ENCODE measurements around the gene AGFG1. TPM values are rescaled to one million over a fixed set of nuclear protein-coding genes. Genes with fewer than 3 reads are reported as not detected.

Gene AGFG1
- total RNA-seq, 1 donor from 2014 or later = 84.1 TPM

GRCh38 chr2:227524665-227525064 is 52.7 kb downstream of the AGFG1 start:
- Mint-ChIP-seq H3K9me3 (ENCODE audit: unreplicated experiment) (no peaks in the 10 kb centered on the region), H3K36me3 (ENCODE audit: low read depth, unreplicated experiment) (peaks cover 7% of the 10 kb centered on the region), H3K27ac (ENCODE audit: unreplicated experiment) (no peak overlapping the region), H3K27me3 (ENCODE audit: low read depth, unreplicated experiment) (no peaks in the 10 kb centered on the region), H3K4me3 (ENCODE audit: unreplicated experiment) (no peak overlapping the region), H3K4me1 (ENCODE audit: low read depth, unreplicated experiment) (peaks cover 6% of the 10 kb centered on the region)
- Histone ChIP-seq H3K27ac (ENCODE audit: low read depth, low read length) (no peak overlapping the region), H3K9ac (ENCODE audit: low read length) (no peak overlapping the region), H3K9me3 (ENCODE audit: insufficient read depth, low read depth, low read length) (no peaks in the 10 kb centered on the region), H3K79me2 (ENCODE audit: insufficient read depth, low read length) (peaks cover 68% of the 10 kb centered on the region), H4K20me1 (ENCODE audit: insufficient read depth, low read length) (peaks cover 28% of the 10 kb centered on the region), H3K4me1 (ENCODE audit: insufficient read depth, low read length) (no peaks in the 10 kb centered on the region), H3K4me2 (ENCODE audit: low read length) (no peak overlapping the region), H2AFZ (ENCODE audit: low read depth, low read length) (no peak overlapping the region), H3K27me3 (ENCODE audit: insufficient read depth, low read length) (no peaks in the 10 kb centered on the region), H3K4me3 (ENCODE audit: insufficient read depth, low read depth, low read length) (no peak overlapping the region), H3K36me3 (ENCODE audit: insufficient read depth, low read length) (peaks cover 30% of the 10 kb centered on the region)
- peak; percentile 58 for FAIRE-seq
- DNase-seq (ENCODE audit: low read depth) = no peak
- no peak for TF ChIP-seq CTCF (IDR thresholded peaks at IDR 0.05; ENCODE audit: insufficient read depth, low read depth, low read length)
- no peak for TF ChIP-seq EZH2 (IDR thresholded peaks at IDR 0.05; ENCODE audit: insufficient read depth, low read length)

- H3K27me3 ChIP-seq (ENCODE audit: insufficient read depth, low read length) = no peaks in the 10 kb centered on the region
- H3K9ac ChIP-seq (ENCODE audit: low read length) = no peak overlapping the region
- no peak overlapping the region for H3K4me2 ChIP-seq (ENCODE audit: low read length)
- no peak overlapping the region for H3K4me3 ChIP-seq (ENCODE audit: insufficient read depth, low read depth, low read length)
- Mint-ChIP-seq H3K9me3 (ENCODE audit: unreplicated experiment) (no peaks in the 10 kb centered on the region), H3K4me3 (ENCODE audit: unreplicated experiment) (no peak overlapping the region), H3K27ac (ENCODE audit: unreplicated experiment) (no peak overlapping the region), H3K36me3 (ENCODE audit: low read depth, unreplicated experiment) (peaks cover 5% of the 10 kb centered on the region), H3K4me1 (ENCODE audit: low read depth, unreplicated experiment) (peaks cover 3% of the 10 kb centered on the region), H3K27me3 (ENCODE audit: low read depth, unreplicated experiment) (no peaks in the 10 kb centered on the region)
- H3K36me3 ChIP-seq (ENCODE audit: insufficient read depth, low read length) = peaks cover 27% of the 10 kb centered on the region
- no peak for DNase-seq (ENCODE audit: low read depth)
- peaks cover 13% of the 10 kb centered on the region for H4K20me1 ChIP-seq (ENCODE audit: insufficient read depth, low read length)
- H3K79me2 ChIP-seq (ENCODE audit: insufficient read depth, low read length) = peaks cover 47% of the 10 kb centered on the region
- no peaks in the 10 kb centered on the region for H3K9me3 ChIP-seq (ENCODE audit: insufficient read depth, low read depth, low read length)
- no peaks in the 10 kb centered on the region for H3K4me1 ChIP-seq (ENCODE audit: insufficient read depth, low read length)
- FAIRE-seq = peak; percentile 34
- H3K27ac ChIP-seq (ENCODE audit: low read depth, low read length) = no peak overlapping the region
- TF ChIP-seq EZH2 (IDR thresholded peaks at IDR 0.05; ENCODE audit: insufficient read depth, low read length) = no peak
- no peak for TF ChIP-seq CTCF (IDR thresholded peaks at IDR 0.05; ENCODE audit: insufficient read depth, low read depth, low read length)
- H2AFZ ChIP-seq (ENCODE audit: low read depth, low read length) = no peak overlapping the region
These were observed 55.4 kb downstream of the AGFG1 start for GRCh38 chr2:227527351-227527750.

GRCh38 chr2:227528803-227529202 is 56.8 kb downstream of the AGFG1 start:
- Mint-ChIP-seq H3K9me3 (ENCODE audit: unreplicated experiment) (no peaks in the 10 kb centered on the region), H3K36me3 (ENCODE audit: low read depth, unreplicated experiment) (peaks cover 3% of the 10 kb centered on the region), H3K4me1 (ENCODE audit: low read depth, unreplicated experiment) (peaks cover 3% of the 10 kb centered on the region), H3K27me3 (ENCODE audit: low read depth, unreplicated experiment) (no peaks in the 10 kb centered on the region), H3K27ac (ENCODE audit: unreplicated experiment) (no peak overlapping the region), H3K4me3 (ENCODE audit: unreplicated experiment) (no peak overlapping the region)
- DNase-seq (ENCODE audit: low read depth) (no peak), FAIRE-seq (no peak)
- Histone ChIP-seq H2AFZ (ENCODE audit: low read depth, low read length) (no peak overlapping the region), H3K9me3 (ENCODE audit: insufficient read depth, low read depth, low read length) (no peaks in the 10 kb centered on the region), H4K20me1 (ENCODE audit: insufficient read depth, low read length) (peaks cover 6% of the 10 kb centered on the region), H3K4me3 (ENCODE audit: insufficient read depth, low read depth, low read length) (no peak overlapping the region), H3K4me1 (ENCODE audit: insufficient read depth, low read length) (no peaks in the 10 kb centered on the region), H3K27ac (ENCODE audit: low read depth, low read length) (no peak overlapping the region), H3K9ac (ENCODE audit: low read length) (no peak overlapping the region), H3K4me2 (ENCODE audit: low read length) (no peak overlapping the region), H3K36me3 (ENCODE audit: insufficient read depth, low read length) (peaks cover 32% of the 10 kb centered on the region), H3K27me3 (ENCODE audit: insufficient read depth, low read length) (no peaks in the 10 kb centered on the region), H3K79me2 (ENCODE audit: insufficient read depth, low read length) (peaks cover 32% of the 10 kb centered on the region)
- no peak for TF ChIP-seq EZH2 (IDR thresholded peaks at IDR 0.05; ENCODE audit: insufficient read depth, low read length)
- TF ChIP-seq CTCF (IDR thresholded peaks at IDR 0.05; ENCODE audit: insufficient read depth, low read depth, low read length) = no peak

Measured in astrocyte (in vitro differentiated cells and primary cell).